GM21515 (cell line): ENCODE measurements around the gene PRPF40A.
"Not testable (repeated sequence)": the region's sequence is repeated elsewhere in the genome, so short reads cannot be mapped to it uniquely, and the experiment has no call there.

Source experiments
- ATAC-seq: cut with Tn5 transposase; IDR thresholded peaks from one replicate; pipeline ENCODE4 v1.9.1; 2021; ENCODE audit not compliant: unreplicated experiment

Gene PRPF40A

DNA sequence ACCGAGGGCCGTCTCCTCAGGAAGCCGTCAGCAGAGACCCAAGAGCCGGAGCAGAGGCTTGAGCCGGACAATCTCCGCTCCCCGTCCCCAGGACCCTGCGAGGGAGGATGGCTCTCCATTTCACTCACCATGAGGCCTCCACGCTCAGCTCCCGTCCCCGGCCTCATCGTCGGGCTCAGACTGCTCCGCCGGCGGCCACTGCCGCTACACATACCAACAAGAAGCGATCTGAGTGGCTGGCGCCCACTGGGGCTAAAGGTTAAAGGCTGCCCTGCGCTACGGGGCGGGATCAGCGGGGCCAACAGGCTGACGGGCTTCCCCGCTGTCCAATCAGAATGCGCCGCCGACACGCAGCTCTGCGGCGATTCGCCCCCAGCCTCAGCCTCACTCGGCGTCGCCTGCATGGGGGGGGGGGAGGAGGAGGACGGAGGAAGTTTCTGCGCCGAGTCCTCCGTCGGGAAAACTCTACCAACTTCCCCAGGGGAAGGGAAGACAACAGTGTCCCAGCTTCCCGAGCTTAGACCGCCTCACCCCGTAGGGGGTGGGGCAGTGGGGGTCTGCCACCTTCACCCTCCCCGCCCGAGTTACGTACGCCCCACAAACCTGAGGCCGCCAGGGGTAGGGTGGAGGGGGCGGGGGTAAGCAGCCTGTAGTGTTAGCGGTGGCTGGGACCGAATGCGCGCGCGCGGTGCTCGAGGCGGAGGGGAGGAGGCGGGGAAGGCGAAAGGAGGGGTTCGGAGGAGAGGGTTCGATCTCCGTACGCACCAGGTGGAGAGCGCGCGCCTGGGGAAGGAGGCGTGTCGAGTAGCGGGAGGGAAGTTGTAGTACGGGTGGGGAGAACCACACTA is at the start of gene PRPF40A:
TSS of gene PRPF40A (minus strand) at position 234 of the 848 bp plus-strand sequence. CDS start at position 212, 22 bp downstream.
- peak; percentile 66 for ATAC-seq

DNA sequence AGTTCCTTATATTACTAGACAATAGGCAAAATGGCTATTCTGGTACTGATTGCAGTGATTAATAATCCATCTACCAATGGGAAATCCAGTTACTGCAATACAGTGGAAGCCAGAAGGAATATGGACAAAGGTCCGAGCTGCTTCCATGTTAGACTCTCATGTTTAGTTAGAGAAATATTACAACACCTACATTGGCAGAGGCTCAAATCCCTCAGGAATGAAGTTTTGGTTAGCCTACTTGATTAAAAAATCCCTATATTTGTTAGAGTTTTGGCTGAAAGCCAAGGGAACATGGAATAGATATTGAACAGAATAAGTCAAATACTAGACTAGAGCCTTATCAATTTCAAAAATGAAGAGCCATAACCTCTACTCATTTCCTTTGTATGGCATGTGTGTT is 49.7 kb upstream of the PRPF40A start:
- ATAC-seq: no peak

DNA sequence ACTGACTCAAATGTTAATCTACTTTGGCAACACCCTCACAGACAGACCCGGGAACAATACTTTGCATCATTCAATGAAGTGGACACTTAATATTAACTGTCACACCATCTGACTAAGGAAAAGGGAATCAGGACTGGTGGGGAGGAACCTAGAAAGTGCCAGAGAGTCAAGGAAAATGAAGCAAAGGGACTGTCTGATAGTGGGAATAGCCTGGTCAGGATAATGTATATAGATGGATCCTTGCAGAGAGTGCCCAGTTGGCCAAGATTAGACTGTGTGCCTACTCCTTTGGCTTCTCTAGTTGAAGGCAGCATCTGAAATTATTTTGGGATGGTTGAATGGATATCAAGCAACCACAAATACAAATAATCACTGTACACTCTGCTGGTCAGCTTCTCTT is 46.4 kb upstream of the PRPF40A start:
- ATAC-seq: no peak

DNA sequence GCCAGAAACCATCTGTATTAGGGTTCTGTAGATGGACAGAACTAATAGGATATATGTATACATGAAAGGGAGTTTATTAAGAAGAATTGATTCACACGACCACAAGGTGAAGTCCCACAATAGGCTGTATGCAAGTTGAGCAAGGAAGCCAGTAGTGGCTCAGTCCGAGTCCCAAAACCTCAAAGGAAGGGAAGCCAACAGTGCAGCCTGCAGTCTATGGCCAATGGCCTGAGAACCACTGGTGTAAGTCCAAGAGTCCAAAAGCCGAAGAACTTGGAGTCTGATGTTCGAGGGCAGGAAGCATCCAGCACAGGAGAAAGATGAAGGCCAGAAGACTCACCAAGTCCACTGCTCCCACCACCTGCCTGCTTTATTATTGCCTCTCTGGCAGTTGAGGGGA is 45.9 kb upstream of the PRPF40A start:
- not testable (repeated sequence) for ATAC-seq

DNA sequence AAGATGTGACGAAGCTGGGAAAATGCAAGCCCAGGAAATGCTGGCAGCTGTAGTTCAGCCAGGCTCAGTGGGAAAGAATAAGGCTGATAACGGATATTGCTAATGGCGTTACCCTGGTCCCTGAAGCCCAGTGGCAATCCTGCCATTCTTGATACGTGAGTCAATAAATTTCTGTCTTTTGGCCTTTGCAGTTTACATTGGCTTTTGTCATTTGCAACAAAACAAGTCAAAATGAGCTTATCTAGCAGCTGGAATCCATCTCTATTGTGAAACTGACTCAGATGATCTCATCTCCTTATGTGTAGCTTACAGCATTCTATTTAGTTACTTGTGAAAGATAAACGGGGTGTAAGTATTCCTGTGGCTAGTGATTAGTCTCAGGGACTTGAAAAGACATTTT is 44.9 kb upstream of the PRPF40A start:
- ATAC-seq: no peak

DNA sequence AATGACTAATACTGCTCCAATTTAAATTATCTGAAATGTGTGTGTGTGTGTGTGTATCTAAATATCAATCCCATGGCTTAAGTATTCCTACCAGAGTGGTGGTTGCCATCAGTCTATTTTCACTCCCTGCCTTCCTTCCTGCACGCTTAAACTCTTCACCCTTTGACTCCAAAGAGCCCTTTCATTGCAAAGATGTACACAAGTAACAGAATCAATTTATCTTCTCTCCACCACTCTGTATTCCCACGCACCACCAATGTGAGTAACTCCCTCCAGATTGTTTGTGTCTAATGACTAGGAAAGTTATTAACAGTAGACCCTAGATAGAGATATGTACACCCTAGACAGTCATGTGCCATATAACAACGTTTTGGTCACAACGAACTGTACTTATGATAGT is 44.0 kb upstream of the PRPF40A start:
- no peak for ATAC-seq

DNA sequence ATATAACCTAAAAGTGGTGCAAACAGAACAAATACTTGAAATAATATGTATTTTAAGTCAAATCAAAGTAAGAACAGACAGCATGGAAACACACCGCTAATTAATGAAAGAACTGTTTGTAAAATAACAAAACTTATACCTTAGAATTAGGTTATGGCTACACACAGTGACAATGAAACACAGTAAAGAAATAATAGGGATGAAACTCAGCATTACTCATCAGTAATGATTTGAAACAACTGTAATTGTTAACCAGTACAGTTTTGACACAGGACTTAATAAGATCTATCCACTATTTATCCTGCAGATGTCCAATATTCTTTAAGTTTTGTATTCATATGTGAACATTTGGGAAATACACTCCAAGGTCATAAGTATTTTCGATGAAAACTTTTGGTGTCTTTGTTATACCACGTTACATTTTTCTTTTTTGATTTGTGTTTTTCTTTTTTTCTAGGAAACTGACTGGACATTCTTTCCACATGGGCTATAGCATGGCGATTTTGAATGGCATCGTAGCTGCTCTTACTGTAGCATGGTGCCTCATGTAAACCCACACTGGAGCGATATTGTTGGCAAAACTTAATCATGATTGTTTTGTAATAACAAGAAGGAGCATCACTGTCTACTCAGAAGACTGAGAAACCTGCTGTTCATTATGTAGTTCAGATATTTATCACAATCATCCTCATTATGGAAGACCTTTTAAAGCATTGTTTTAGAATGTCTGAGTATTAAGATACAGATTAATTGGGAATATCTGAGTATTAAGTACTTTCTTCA is 42.2 kb upstream of the PRPF40A start:
- no peak for ATAC-seq

DNA sequence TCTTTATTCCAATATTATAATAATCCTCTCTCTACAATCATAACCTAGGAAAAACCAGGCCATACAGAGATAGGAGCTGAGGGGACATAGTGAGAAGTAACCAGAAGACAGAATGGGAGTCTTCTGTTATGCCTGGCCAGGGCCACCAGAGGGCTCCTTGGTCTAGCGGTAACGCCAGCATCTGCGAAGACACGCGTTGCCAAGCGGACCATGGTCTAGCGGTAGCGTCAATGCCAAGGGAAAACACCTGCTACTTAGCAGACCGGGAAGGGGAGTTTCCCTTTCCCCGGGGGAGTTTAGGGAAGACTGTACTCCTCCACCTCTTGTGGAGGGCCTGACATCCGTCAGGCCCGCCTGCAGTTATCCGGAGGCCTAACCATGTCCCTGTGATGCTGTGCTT is 37.8 kb upstream of the PRPF40A start:
- no peak for ATAC-seq

DNA sequence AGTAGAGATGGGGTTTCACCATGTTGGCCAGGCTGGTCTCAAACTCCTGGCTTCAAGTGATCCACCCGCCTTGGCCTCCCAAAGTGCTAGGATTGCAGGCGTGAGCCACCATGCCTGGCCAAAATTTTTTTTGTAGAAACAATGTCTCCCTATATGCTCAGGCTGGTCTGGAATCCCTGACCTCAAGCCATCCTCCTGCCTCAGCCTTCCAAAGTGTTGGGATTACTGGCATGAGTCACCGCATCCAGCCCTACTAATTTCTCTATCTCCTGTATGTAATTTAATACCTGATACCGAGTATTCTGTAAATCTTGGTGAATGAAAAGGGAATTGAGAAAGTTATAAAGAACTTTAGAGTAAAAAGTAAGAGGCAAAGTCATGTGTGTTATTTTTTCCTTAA is 30.5 kb upstream of the PRPF40A start:
- not testable (repeated sequence) for ATAC-seq

DNA sequence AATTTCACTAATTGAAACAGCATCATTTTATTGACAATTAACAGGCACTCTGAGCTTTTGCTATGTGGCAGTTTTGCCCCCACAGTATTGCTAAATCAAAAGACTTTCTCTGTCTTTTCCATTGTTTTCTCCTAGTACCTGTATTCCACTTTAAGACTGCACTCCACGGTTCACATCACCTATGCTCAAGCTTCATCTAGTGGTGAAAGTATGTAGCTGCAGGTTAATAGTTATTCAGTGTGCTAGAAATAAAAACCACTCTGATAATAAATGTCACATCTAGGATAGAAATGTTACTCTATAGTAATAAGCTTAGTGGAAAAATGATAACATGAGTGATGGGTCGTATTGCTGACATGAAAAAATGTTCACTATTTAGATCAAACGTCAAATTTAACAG is 25.7 kb upstream of the PRPF40A start:
- peak; percentile 65 for ATAC-seq

DNA sequence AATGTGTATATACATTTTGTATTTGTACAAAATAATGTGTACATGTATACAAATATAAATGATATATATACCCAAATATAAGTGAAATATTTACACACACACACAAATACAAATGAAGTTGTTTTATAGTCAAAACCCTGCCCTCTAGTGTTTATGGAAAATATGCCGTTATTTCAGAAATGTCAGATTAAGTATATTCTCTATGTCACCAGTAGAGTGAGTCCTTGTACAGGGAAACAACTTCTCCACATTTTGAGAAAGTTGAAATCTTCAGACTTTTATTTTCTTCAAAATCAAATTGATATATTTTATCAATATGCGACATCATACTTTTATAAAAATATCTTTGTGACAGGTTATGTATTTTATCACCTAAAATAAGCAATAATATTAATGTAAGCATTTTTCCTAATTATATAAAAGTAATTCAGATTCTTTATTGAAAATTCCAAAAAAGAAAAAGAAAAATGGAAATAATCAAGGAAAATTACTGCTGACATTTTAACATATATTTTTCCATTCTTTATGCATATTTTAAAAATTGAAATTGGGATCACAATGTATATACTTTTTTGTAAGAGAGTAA is 23.6 kb upstream of the PRPF40A start:
- peak; percentile 83 for ATAC-seq

DNA sequence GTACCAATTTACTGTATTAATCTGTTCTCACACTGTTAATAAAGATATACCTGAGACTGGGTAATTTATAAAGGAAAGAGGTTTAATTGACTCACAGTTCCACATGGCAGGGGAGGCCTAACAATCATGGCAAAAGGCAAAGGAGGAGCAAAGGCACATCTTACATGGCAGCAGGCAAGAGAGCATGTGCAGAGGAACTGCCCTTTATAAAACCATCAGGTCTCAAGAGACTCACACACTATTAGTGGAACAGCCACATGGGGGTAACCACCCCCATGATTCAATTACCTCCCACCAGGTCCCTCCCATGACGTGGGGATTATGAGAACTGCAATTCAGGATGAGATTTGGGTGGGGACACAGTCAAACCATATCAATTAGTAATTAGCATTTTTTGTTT is 22.4 kb upstream of the PRPF40A start:
- ATAC-seq: not testable (repeated sequence)

DNA sequence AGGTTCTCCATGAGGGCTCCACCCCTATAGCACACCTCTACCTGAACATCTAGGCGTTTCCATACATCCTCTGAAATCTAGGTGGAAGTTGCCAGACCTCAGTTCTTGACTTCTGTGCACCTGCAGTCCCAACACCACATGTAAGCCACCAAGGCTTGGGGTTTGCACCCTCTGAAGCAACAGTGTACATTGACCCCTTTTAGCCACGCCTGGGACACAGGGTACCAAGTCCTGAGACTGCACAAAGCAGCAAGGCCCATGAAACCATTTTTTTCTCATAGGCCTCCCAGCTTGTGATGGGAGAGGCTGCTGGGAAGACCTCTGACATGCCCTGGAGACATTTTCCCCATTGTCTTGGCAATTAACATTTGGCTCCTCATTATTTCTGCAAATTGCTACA is 21.2 kb upstream of the PRPF40A start:
- no peak for ATAC-seq

DNA sequence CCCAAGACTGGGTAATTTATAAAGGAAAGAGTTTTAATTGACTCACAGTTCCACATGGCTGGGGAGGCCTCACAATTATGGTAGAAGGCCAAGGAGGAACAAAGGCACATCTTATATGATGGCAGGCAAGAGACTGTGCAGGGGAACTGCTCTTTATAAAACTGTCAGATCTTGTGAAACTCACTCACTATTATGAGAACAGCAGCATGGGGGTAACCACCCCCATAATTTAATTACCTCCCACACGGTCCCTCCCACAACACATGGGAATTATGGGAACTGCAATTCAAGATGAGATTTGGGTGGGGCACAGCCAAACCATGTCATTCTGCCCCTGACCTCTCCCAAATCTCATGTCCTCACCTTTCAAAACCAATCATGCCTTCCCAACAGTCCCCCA is 20.2 kb upstream of the PRPF40A start:
- not testable (repeated sequence) for ATAC-seq

DNA sequence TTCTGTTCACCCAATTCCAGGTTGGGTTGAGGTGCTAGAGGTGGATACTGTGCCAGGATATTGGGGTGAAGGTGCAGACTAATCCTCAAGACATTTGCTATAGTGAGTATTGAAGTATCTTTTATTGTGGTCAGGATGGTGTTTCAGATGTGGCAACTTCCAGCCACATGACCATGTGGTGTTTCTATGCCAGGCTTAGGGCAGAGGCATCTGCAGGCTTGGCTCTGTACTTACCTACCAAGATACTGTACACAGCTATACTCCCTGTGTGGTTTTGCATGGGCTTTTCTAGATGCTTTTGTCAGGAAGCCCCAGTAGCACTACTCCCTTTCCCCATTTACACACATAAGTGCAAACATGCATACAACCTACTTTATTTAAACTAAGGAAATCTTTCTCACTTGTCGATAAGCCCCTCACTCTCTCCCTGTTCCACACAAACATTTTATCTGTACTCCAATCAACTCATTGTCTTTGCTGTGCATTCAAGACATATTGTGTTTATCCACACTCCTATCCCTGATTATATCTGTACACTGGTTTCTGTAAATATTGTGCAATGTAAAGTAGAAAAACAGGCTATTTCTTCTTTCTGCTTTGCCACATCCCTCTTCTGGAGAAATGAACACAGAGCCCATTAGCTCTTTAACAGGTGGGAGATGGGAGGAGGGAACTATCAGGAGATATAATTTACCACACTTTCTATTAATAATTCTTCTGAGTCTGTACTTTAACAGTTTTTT is 13.5 kb upstream of the PRPF40A start:
- ATAC-seq: peak; percentile 67

DNA sequence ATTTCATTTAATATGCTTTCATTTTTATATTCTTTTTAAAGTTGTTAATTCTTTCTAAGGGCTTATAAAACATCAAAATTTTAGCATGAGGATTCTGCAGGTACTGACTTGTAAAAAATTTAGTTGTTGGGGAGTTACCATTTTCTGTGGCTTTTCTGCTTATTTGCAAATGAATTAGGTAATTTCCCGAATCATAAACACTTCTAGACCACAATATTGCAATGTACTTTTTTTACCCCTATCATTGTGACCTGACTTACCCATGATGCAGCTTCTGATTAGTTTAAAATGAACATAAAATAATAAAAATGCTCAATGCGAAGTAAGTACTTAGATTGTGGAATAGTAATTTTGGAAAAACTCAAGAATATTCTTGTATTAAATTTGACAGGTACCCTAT is 12.6 kb upstream of the PRPF40A start:
- ATAC-seq: no peak

DNA sequence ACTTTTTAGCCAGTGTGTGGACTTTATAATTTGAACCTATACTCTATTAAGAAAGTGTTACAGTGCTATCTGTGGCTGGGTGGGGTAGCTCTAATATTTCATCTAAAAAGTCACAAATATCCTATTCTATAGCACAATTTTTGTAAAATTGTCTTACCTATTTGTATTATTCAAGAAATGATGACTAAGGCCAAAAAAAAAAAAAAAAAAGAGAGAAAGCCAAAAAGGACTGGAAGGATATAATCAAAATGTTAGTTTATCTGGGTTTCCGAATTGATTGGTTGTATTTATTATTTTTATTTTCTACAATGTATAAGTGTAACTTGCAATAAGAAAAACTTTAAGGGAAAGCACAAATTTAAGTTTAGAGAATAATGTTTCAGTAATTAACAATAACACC is 6.7 kb upstream of the PRPF40A start:
- no peak for ATAC-seq

DNA sequence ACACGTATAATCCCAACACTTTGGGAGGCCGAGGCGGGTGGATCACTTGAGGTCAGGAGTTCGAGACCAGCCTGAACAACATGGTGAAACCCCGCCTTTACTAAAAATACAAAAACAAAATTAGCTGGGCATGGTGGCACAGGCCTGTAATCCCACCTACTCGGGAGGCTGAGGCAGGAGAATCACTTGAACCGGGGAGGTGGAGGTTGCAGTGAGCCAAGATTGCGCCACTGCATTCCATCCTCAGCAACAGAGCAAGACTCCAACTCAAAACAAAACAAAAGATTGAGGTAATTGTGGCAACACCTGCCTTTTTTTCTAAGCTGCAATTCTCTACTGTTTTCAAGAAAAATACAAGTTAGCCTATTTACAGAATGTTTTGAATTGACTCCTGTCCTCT is 5.4 kb upstream of the PRPF40A start:
- not testable (repeated sequence) for ATAC-seq

DNA sequence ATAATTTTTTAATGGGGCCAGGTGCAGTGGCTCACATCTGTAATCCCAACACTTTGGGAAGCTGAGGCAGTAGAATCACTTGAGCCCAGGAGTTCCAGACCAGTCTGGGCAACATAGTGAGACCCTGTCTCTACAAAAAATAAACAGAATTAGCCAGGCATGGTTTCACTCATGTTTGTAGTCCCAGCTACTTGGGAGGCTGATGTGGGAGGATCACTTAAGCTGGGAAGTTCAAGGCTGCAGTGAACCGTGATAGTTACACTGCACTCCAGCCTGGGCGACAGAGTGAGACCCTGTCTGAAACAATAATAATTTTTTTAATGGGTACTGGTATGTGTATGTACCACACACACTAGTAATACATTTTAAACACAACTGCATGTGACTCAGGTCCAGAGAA is 3.5 kb upstream of the PRPF40A start:
- ATAC-seq: no peak

DNA sequence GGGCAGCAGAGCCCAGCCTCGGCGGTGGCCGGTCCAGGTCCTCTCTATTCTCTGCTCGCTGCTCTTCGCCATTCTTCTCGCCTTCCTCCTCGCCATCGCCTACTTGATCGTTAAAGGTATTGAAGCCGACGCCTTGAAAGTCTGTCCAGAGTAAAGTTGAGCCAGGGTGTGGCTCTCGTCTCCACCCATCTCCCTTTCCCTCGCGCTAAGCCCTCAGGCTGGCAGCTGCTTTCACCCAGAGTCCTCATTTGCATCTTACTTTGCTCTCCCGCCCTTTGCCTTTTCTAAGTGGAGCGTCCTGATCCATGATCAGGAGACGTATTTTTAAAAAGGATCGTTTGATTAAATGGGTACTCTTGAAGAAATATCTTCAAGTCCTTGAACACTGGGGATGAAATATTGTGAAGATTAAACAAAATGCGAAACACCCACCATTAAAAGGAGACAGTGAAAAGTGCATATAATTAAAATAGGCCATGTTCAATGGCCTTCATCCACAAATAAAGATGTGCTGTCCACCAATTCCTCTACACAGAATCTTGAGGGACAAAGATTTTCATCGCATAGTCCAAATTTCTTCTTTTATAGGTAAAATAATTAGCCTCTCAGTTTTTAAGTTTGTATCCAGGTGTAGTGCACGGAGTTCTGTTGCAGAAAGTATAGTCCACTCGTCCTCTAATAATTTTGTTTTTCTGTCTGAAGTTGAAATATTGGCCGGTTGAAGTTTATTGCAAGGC is 1.8 kb upstream of the PRPF40A start:
- ATAC-seq: peak; percentile 27
